Glomerular endothelial cell (primary cell): ENCODE measurements around the gene STK32C. TPM values are rescaled to one million over a fixed set of nuclear protein-coding genes. Genes with fewer than 3 reads are reported as not detected.

Source experiments
- DNase-seq: peaks from one replicate; pipeline ENCODE4 v3.0.0-alpha.2; 2011; ENCODE audit warnings: low read depth, low spot score; ENCODE audit errors: extremely low read depth
- total RNA-seq: library from RNA; depleted of rRNA; stranded (reverse); fragments of >200 nt; gene quantifications from 2 replicates; pipeline ENCODE4 v1.2.3, GENCODE V29; 2015

The STK32C gene
- total RNA-seq, 1 donor from 2014 or later, result 7.8 TPM

- DNase-seq, result no peak
These were observed 133.5 kb downstream of the STK32C start for GRCh38 chr10:132174237-132174636.

GRCh38 chr10:132173185-132173584, 134.6 kb downstream of the STK32C start:
- no peak for DNase-seq

DNA sequence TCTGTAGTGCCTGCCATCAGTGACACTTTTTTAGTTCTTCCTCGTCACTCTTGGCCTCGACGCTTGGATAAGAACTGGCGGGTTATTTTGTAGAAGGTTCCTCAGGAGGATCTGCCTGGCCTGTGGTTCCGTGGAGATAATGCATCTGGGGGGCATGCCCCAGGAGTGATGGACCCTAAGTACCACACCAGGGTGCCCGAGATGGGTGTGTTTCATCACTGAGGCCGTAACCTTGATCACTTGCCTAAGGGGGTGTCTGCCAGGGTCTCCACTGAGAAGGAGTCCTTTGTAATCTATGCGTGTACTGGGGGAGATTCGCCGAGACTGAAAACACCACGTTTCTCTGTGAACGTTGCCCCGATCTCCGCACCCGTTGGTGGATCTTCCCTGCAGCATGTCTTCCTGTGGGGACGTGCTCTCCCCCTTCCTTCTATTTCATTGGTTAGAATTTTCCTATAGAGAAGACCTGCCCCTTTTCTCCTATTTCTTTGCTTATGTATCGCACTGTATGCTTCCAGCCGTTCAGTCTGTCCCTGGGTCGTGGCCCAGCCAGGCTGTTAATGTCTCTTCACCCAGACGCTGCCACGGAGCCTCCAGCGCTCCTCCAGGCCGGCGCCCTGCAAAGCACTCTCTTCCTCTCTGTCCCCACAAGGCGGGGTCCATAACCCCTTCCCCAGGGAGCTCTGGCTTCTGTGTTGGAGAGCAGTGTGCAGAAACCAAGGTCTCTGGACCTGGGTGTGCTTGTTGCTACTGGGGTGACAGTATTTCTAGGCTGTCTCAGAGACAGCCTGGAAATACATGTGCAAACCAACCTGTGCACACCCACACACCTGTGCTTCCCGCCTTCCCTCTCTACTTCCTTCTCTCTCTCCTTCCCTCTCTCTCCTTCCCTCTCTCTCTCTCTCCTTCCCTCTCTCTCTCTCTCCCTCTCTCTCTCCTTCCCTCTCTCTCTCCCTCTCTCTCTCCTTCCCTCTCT, 135.4 kb downstream of the STK32C start:
- DNase-seq, result no peak

DNA sequence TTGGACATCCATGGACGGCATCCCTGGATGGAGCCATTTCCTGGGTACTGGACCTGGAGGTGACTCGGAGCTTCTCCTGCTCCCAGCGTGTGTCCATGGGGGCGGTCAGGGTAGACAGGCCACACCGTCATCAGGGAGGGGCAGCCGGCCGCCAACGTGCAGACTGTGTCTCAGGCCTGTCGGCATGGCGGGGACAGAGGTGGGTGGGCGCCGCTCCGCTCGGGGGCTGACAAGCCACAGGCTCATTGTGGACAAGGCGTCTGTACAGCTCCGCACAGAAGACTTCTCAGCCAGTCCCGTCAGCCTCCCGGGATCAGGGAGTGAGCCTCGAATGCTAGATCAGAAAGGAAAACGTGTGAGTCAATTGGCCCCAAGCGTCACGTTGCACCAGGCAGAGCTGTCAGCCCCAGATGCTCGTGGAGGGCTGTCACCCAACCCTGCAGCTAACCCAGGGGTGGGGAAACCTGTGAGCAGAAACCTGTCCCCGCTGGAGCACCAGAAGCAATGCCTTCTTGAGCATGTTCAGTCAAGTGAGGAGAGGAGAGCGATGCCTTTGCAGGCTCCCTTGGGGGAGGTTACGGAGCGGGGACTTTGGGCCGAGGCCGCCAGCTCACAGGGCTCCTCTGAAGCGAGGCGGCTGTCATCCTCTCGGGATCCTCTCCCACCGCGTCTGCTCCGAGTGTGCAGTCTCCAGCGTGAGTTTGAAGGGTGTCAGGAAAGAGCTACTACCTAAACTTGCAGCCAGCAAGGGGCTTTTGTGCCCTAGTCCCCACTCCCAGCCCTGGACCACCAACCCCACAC, 137.0 kb downstream of the STK32C start:
- DNase-seq, result no peak

DNA sequence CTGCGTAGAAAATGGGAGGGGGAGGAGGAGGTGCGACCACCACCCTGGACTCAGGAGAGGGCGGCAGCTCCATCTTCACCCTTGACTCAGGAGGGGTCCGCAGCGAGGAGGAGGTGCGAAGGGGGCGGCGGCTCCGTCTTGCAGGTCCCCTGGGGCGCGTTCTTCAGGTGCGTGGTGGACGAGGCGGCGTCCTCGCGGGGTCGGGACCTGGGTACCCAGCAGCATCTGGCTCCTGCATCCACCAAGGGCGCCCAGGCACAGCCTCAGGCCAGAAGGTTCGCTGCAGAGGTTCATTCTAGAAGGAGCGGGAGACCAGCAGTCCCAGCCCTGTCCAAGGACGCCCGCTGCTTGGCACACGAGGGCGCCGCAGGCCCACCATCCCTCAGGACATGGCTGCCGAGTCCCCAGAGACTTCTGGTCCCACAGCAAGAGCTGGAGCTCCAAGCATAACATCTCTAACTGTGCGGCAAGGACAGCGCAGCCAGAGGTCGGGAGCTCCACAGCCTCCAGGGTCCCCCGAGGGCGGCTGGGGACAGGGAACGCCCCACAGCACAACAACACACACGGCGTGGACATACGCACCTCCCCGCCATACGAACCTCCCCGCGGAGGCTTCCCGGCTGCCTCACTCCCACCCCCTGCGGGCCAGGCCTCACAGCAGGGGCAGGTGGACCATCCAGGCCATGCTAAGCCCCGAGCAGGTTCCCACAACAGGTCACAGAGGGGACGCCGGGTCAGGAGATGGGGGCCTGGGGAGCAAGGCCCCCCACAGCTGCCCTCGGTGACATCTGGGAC, 137.8 kb downstream of the STK32C start:
- no peak for DNase-seq

DNA sequence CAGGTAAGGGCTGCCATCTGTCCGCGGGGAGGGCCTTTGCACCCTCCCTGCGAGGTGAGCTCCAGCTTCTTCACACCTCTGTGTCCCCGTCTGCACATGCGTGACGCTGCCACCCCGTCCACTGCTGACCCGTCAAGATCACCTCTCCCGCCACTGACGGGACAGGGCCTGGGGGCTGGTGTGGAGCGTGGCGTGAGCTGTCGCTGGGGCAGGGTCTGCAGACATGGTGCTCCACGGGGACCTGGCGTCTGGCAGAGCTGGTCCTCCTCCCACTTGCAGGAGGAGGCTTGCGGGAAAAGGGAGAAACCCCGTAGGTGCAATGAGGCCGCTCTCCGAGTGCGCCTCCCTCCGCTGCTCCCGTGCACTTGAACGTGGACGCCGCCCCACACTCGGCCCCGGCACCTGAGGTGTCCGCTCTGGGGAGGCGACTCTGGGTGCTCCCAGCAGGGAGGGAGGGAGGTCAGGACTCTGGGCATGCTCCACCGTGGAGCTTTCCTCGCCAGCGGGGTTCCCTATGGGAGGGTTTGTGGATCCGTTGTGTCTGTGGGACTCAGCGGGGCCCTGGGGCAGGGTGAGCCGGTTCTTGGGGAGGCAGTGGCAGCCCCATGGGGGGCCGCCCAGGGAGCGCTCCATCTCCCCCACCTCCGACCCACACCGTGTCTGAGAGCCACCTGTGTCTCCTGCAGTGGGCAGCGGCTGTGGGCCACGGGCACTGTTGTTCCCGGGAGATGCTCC, 138.6 kb downstream of the STK32C start:
- no peak for DNase-seq

DNA sequence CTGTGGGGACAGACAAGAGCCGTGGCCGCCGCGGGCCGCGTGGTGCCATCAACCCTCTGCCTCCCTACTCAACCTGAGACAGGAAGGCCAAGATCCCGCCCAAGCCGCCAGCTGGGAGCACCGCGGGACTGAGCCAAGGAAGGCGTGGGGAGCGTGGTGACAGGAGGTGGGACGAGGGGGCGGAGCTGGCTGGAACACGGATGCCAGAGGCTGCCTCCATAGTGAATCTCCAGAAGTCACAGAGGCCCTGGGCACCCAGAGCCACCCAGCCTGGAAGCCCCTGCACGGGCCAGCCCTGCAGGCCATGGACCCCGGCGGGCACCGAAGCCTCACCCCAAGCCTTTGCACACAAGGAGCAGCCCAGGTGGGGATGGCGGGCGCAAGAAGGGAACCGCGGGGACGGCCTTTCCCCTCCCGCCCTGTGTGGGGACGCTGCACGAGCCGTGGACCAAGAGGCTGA, 139.1 kb downstream of the STK32C start:
- DNase-seq, result no peak

- no peak for DNase-seq
These were observed 139.8 kb downstream of the STK32C start for GRCh38 chr10:132167976-132168375.

DNA sequence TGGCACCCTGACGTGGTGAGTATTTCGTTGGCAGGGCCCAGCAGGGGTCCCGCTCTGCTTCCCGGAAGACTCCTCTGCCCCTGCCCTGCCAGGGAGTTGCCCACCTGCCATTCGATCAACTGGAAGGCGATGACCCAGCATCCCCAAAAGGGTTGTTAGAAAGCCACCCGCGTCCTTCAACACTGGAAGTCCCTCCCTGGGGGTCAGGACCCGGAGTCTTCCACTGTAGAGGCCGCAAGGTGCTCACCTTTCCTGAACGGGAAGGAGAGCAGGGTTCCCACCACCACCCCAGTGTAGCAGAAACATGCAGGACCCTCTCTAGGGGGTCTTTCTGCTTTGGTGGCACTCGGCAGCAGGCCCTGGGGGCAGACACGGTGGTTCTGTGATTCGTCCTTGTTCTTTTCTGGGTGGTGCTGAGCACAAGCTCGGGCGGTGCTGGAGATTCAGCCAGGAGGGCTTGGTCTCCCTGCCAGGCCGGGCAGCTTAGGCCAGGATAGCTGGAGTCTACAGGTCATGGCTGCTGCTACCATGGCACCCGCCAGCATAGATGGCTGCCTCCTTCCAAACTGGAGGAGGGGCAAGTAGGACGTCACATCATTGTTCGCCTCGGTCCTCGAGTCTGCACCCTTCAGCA, 140.6 kb downstream of the STK32C start:
- DNase-seq, result no peak

DNA sequence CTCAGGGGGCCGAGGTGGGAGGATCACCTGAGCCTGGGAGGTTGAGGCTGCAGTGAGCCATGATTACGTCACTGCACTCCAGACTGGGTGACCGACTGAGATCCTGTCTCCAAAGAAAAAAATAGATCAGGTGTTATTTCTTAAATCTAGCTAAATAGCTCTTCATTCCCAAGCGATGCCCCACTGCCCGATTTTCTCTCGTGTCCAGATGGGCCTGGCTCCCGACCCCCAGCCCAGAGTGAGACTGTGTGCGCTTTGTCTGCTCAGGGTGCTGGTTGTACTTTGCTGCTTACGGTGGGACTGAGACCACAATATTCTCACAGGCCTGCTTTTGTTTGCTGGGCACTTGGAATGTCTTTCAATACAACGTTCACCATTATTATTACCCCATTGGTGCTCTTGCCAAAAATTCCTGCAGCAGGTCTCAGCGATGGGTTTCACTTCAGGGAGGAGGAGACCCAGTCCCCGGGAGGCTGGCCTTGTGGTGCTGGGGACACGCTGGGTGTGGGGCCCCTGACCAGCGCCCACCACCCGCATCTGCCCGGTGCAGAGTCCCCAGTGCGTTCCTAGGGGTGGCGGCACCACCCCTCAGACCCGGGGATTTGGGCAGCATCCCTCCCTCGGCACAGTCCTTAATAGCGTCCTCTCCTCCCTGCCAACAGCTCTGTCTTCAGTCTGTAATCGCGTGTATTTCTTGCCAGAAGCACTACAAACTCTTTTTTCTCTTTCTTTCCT, 141.4 kb downstream of the STK32C start:
- no peak for DNase-seq

DNA sequence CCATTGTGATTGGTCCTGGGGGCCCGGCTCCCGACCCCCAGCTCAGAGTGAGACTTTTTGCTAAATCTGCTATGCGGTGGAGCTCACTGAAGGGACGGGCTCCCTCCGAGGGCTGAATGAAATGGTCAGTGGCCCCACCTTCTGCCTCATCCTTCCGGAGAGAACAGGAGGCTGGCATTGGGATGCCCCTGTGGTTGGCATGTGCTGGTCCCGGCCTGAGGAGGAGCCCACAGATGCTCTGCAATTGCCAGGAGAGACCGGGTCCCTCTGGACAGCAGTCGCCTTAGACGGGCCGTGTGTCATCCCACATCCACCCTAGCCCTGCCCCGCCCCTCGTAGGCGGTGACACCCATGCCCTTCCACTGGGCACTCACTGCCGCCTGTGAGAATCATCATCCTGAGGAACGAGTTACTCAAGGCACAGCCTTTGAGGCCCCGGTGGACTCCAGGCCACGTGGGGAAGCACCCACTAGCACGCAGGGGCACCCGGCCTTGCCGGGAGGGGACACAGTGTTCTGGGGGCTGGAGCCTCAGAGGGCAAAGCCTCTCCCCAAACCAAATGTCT, 142.3 kb downstream of the STK32C start:
- no peak for DNase-seq

- DNase-seq, result no peak
These were observed 142.9 kb downstream of the STK32C start for GRCh38 chr10:132164761-132165278.

DNA sequence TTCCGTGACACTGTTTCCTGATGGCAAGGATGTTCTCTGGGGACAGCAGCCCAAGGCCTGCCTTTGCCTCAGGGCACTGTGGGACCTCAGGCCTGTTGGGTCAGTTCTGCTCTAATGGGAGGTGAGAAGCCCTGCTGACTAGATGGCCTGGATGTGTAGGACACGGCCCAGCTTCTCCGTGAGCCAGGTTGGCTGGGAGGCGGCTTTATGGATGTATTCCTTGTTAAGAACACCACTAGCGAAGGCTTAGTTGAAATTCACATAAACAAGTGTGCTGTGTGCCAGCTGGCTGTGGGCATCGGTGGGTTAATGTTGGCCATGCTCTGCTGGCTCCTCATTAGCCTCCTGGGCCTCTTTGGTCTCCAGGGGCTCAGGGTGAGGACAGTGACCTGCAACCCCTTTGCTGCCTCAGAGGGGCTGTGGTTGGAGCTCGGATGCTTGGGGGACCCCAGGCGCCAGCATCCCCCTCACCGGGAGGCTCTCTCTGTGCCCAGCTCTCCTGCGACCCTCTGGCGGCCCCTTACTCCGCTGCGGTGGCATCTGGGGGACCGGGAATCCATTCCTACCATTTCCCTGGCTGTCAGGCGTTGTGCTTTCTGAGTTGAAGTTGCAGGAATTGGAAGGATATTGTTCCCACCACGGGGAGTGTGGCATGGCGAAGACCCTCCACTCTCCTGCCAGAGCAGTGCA, 143.8 kb downstream of the STK32C start:
- DNase-seq, result no peak

DNA sequence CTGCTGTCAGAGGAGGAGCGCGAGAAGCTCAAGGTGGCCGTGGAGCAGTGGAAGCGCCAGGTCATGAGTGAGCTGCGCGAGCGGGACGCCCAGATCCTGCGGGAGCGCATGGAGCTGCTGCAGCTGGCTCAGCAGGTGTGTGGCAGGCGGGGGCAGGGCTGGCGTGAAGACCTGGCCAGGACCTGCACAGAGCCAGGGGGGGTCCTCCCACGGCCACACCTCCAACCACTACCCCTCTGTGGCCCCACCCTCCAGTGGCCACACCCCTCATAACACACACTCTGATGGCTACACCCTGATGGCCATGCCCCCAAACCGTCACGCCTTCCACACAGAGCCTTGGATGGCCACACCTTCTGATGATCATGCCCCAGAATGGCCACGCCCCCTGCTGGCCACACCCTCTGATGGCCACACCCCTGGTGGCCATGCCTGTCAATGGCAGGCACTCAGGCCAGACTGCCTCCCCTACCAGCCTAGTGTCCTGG, 144.4 kb downstream of the STK32C start:
- DNase-seq, result no peak

GRCh38 chr10:132162590-132163277, 145.0 kb downstream of the STK32C start:
- no peak for DNase-seq

- no peak for DNase-seq
These were observed 145.7 kb downstream of the STK32C start for GRCh38 chr10:132162021-132162531.
